Karpas-422 (cell line): ENCODE results near the gene KIAA0930. TPM values are rescaled to one million over a fixed set of nuclear protein-coding genes. Genes with fewer than 3 reads are reported as not detected.

ENCODE experiments used
- DNase-seq: peaks from one replicate; pipeline ENCODE4 v3.0.0-alpha.2; 2015
- H2AFZ ChIP-seq: fragments of 200-600 bp; sonication (generic); 2 replicates; pipeline ENCODE4 v1.6.1; 2014; ENCODE audit warnings: antibody characterized with exemption, low read length, mixed read lengths
- H3K27ac ChIP-seq: fragments of 200-600 bp; sonication (generic); 2 replicates; pipeline ENCODE4 v1.5.1; 2014; ENCODE audit warnings: mild to moderate bottlenecking, low read length, moderate library complexity
- H3K27me3 ChIP-seq: fragments of 200-600 bp; sonication (generic); 2 replicates; pipeline ENCODE4 v1.6.1; 2014; ENCODE audit warnings: low read length, mixed read lengths
- H3K36me3 ChIP-seq: fragments of 200-600 bp; sonication (generic); 2 replicates; pipeline ENCODE4 v1.6.1; 2014; ENCODE audit warnings: low read length, mixed read lengths; ENCODE audit not compliant: insufficient read depth
- H3K4me1 ChIP-seq: fragments of 200-600 bp; sonication (generic); 2 replicates; pipeline ENCODE4 v1.6.1; 2014; ENCODE audit warnings: mild to moderate bottlenecking, low read length, mixed read lengths
- H3K4me2 ChIP-seq: fragments of 200-600 bp; sonication (generic); 2 replicates; pipeline ENCODE4 v1.6.1; 2014; ENCODE audit warnings: low read length, low read depth, mild to moderate bottlenecking; ENCODE audit not compliant: poor library complexity, severe bottlenecking
- H3K4me3 ChIP-seq: fragments of 200-600 bp; sonication (generic); 2 replicates; pipeline ENCODE4 v1.5.1; 2014; ENCODE audit warnings: mild to moderate bottlenecking, antibody characterized with exemption, low read length, mixed read lengths
- H3K79me2 ChIP-seq: fragments of 200-600 bp; sonication (generic); 2 replicates; pipeline ENCODE4 v1.6.1; 2014; ENCODE audit warnings: mild to moderate bottlenecking, low read length, mixed read lengths
- H3K9ac ChIP-seq: fragments of 200-600 bp; sonication (generic); 2 replicates; pipeline ENCODE4 v1.6.0; 2014; ENCODE audit warnings: low read length
- H3K9me2 ChIP-seq: fragments of 200-600 bp; sonication (generic), shearing (Covaris generic); replicated peaks from 2 replicates; pipeline ENCODE4 v1.6.0; 2014; ENCODE audit warnings: mild to moderate bottlenecking, low read length, moderate library complexity; ENCODE audit not compliant: insufficient read depth
- H3K9me3 ChIP-seq: fragments of 300-700, 200-600 bp; sonication (generic); 2 replicates; pipeline ENCODE4 v1.6.1; 2014; ENCODE audit warnings: low read length, mixed read lengths
- H4K20me1 ChIP-seq: fragments of 200-600 bp; sonication (generic); 2 replicates; pipeline ENCODE4 v1.6.1; 2014; ENCODE audit warnings: mild to moderate bottlenecking, antibody characterized with exemption, low read length, low read depth; ENCODE audit not compliant: insufficient read depth
- total RNA-seq: library from RNA; depleted of rRNA; stranded (reverse); fragments of >200 nt; shearing (Covaris generic); gene quantifications from 2 replicates; pipeline ENCODE4 v1.2.3, GENCODE V29; 2014; ENCODE audit warnings: low replicate concordance

The KIAA0930 gene
- total RNA-seq, 1 experiment from 2014 or later = 19.3 TPM

DNA sequence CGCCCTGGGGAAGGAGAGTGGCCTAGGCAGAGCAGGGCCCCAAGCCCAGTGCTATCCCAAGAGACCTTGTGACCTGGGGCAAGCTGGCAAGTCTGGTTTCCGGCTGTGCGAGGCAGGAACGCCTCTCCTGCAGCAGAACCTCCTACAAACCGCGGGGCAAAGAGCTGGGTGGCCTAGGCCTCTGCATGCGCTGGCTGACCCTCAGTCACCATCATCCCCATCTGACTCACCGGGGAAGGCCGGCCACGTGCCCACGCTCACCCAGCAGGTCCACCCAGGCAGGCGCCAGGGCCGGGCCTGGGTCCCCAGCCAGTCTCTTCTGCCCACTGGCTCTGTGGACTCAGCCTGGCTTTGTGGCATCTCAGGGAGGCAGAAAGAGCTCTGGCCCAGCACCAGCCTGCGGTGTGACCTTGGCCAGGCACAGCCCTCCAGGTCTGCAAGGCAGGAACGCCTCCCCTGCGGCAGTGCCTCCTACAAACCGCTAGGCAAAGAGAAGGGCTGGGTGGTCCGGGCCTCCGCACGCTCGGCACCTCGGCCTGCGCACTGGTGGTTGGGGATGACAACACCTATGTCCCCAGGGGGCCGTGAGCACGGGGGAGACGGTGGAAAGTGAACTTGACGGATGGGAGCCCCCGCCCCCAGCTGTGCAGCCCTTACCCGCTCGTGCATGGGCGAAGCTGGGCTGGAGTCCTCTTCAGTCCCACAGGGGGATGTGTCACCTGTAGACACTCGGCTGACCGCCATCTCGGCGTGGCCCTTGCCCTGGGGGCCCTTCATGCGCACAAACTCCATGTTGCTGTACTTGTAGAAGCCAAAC lies 38.2 kb downstream of the KIAA0930 start:
- Histone ChIP-seq H3K4me3 (no peak overlapping the region), H2AFZ (no peak overlapping the region), H3K9ac (no peak overlapping the region), H3K27ac (no peak overlapping the region), H3K27me3 (no peaks in the 10 kb centered on the region), H3K4me1 (no peaks in the 10 kb centered on the region), H3K79me2 (no peaks in the 10 kb centered on the region), H3K4me2 (no peak overlapping the region), H3K36me3 (no peaks in the 10 kb centered on the region), H3K9me2 (no peaks in the 10 kb centered on the region), H4K20me1 (no peaks in the 10 kb centered on the region), H3K9me3 (no peaks in the 10 kb centered on the region)
- no peak for DNase-seq

DNA sequence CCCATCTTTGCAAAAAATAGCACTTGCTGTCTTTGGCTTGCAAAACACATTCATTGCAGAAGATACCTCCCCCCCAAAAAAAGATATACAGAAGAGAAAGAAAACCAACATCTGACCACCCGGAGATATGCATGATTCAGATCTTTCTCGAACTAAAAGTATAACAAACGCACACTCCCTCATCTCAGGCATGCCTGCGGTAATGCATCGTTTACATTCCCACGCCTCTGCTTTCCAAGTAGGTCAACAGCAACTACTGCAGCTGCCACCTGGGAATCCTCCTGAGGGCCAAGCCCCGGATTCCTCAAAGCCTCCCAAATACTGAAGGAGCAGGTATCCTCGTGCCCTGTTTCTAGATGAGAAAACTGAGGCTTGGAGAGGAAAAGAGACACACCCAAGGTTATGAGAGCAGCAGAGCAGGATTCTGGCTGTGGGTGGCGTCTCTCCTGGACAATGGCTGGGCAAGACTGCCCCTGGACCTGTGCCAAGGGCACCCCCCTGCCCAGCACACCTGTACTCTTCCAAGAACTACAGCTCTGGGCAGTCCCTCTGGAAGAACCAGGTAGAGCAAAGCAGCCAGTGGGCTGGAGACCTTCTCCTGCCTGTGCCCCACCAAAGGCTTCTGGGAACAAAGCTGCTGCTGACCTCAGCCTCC lies 38.9 kb downstream of the KIAA0930 start:
- Histone ChIP-seq H3K79me2 (no peaks in the 10 kb centered on the region), H3K4me2 (no peak overlapping the region), H3K4me1 (no peaks in the 10 kb centered on the region), H3K4me3 (no peak overlapping the region), H3K9me3 (no peaks in the 10 kb centered on the region), H3K9ac (no peak overlapping the region), H3K9me2 (no peaks in the 10 kb centered on the region), H3K27me3 (no peaks in the 10 kb centered on the region), H4K20me1 (no peaks in the 10 kb centered on the region), H3K36me3 (no peaks in the 10 kb centered on the region), H3K27ac (no peak overlapping the region), H2AFZ (no peak overlapping the region)
- no peak for DNase-seq

DNA sequence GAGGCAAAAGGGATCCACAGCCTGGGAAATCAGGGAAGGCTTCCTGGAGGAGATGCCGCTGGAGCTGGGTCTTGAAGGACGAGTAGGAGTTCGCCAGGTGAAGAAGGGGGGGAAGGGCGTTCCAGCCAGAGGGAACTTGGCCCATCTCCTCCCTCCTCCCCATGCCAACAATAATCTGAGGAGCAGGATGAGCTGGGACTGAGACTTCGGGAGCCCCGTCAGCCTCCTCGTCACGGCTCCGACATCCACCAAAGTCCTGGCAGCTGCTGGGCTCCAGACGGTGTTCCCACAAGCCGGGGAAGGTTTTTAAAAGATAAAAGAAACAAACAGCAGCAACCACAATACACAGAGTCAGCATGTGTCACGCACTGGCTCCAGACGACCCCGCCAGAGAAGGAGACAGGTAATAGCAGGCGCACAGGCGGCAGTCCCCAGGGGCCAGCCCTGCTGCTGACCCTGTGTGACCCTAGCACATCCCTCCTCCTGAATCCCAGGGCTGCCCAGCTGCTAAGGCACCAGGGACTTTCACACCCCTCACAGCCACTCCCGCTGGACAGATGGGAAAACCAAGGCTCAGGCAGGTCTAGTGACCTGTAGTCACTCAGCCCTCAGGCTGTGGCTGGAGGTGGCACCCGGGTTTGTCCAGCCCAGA lies 39.7 kb downstream of the KIAA0930 start:
- Histone ChIP-seq H3K4me2 (no peak overlapping the region), H4K20me1 (no peaks in the 10 kb centered on the region), H3K36me3 (no peaks in the 10 kb centered on the region), H2AFZ (no peak overlapping the region), H3K4me3 (no peak overlapping the region), H3K9ac (no peak overlapping the region), H3K9me2 (no peaks in the 10 kb centered on the region), H3K9me3 (no peaks in the 10 kb centered on the region), H3K4me1 (no peaks in the 10 kb centered on the region), H3K27me3 (no peaks in the 10 kb centered on the region), H3K79me2 (no peaks in the 10 kb centered on the region), H3K27ac (no peak overlapping the region)
- no peak for DNase-seq

DNA sequence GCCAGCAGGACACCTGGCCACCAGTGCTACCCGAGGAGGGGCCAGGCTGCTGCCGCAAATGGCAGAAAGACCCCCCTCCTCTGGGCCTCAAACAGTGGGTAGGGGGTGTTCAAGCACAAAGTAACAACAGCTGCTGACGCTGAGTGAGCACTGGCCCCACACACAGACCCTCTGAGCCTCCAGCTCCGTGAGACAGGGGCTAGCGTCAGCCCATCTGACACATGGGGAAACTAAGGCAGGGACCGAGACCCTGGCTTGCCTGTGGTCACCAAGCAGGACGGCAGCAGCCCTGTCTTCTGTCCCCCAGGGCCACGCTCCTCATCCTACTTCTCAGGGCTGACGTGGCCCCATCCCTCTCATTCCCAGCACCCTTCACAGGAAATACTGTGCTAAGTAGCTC lies 40.5 kb downstream of the KIAA0930 start:
- no peaks in the 10 kb centered on the region for H3K4me1 ChIP-seq
- no peak overlapping the region for H3K4me3 ChIP-seq
- no peaks in the 10 kb centered on the region for H4K20me1 ChIP-seq
- DNase-seq = no peak
- no peaks in the 10 kb centered on the region for H3K27me3 ChIP-seq
- H3K9me3 ChIP-seq = no peaks in the 10 kb centered on the region
- H3K36me3 ChIP-seq = no peaks in the 10 kb centered on the region
- no peak overlapping the region for H3K27ac ChIP-seq
- H3K79me2 ChIP-seq = no peaks in the 10 kb centered on the region
- H3K9ac ChIP-seq = no peak overlapping the region
- no peak overlapping the region for H3K4me2 ChIP-seq
- no peak overlapping the region for H2AFZ ChIP-seq
- H3K9me2 ChIP-seq = no peaks in the 10 kb centered on the region

DNA sequence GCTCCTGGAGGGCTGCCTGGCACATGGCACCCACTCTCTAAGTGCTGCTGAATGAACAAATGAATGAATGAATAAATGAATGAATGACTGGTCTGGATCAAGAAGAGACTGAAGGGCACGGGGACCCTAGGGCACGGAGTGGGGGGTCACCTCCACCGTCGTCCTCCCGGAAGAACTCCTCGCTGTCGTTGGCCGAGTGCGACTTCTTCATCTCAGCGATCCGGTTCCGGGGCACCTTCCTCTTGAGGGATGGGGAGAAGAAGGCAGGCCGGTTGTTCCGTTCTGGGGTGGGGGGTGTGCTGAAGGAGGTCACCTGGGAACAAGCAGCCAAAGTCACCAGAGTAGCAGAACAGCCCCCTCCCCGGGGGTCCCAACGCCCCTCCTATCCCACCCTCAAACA lies 41.0 kb downstream of the KIAA0930 start:
- DNase-seq = no peak
- Histone ChIP-seq H3K9ac (no peak overlapping the region), H3K4me2 (no peak overlapping the region), H3K27ac (no peak overlapping the region), H3K79me2 (no peaks in the 10 kb centered on the region), H3K4me3 (no peak overlapping the region), H2AFZ (no peak overlapping the region), H3K4me1 (no peaks in the 10 kb centered on the region), H4K20me1 (no peaks in the 10 kb centered on the region), H3K9me2 (no peaks in the 10 kb centered on the region), H3K36me3 (no peaks in the 10 kb centered on the region), H3K9me3 (no peaks in the 10 kb centered on the region), H3K27me3 (no peaks in the 10 kb centered on the region)

DNA sequence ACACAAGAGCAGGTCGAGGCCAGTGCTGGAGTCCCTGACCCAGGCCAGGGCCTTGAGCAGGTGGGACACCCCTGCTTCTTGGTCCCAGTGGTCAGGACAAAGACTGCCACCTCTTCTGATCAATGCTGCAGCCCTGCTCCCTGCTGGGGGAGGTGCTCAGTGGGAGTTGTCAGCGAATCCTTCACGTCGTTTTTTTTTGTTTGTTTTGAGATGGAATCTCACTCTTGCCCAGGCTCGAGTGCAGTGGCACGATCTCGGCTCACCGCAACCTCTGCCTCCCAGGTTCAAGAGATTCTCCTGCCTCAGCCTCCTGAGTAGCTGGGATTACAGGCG lies 42.3 kb downstream of the KIAA0930 start:
- no peaks in the 10 kb centered on the region for H3K27me3 ChIP-seq
- H3K4me1 ChIP-seq = no peaks in the 10 kb centered on the region
- H3K4me2 ChIP-seq = no peak overlapping the region
- H3K36me3 ChIP-seq = no peaks in the 10 kb centered on the region
- H3K79me2 ChIP-seq = no peaks in the 10 kb centered on the region
- no peaks in the 10 kb centered on the region for H3K9me3 ChIP-seq
- no peak for DNase-seq
- no peak overlapping the region for H3K27ac ChIP-seq
- H3K4me3 ChIP-seq = no peak overlapping the region
- H4K20me1 ChIP-seq = no peaks in the 10 kb centered on the region
- H3K9ac ChIP-seq = no peak overlapping the region
- H2AFZ ChIP-seq = no peak overlapping the region
- H3K9me2 ChIP-seq = no peaks in the 10 kb centered on the region

DNA sequence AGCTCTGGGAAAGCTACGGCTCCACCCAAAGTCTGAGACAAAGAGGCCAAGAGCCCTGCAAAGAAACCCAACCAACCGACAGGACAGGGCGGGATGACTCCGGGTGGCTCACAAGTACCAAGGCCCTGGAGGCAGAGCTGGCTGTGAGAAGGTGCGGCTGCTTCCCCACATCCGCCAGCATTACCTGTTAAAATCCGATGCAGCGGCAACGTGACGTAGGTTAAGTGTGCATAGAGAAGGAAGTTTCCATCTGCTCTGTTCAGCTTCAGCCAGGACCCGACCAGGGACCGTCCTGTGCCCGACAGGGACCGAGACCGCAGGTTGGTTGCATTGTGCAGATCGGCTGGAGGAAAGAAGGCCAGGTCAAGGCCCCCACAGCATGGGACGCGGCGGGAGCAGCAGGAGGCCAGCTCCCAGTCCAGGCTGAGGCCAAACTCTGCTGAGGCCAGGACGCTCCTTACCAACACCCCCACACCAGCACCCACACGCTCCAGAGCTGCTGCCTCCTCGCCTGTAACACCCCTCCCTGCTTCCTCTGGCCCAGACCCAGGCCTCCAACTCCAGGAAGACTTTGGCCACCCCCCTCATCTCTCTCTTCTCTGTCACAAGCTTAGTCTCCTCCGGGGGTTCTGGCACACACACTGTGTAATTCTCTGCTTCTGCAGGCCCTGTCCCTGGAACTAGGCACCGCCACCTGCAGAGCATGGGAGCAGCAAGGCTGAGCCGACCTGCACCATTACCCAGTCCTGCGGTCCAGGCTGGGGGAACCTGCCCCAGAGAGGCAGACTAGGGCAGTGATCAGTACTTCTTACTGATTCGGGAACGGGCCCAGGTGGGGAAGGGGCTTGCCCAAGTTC lies 42.9 kb downstream of the KIAA0930 start:
- H4K20me1 ChIP-seq = no peaks in the 10 kb centered on the region
- no peaks in the 10 kb centered on the region for H3K9me2 ChIP-seq
- DNase-seq = no peak

More for the DNA sequence above, 42.9 kb downstream of the KIAA0930 start:
- Histone ChIP-seq H3K36me3 (no peaks in the 10 kb centered on the region), H3K27ac (no peak overlapping the region), H3K4me1 (no peaks in the 10 kb centered on the region), H3K9ac (no peak overlapping the region), H3K4me3 (no peak overlapping the region), H3K4me2 (no peak overlapping the region), H3K9me3 (no peaks in the 10 kb centered on the region), H3K79me2 (no peaks in the 10 kb centered on the region), H3K27me3 (no peaks in the 10 kb centered on the region), H2AFZ (no peak overlapping the region)
